Natural killer cell (primary cell): Measurements from ENCODE around the gene OXCT2. TPM values are rescaled to one million over a fixed set of nuclear protein-coding genes. Genes with fewer than 3 reads are reported as not detected.
"Not testable (repeated sequence)": the region's sequence is repeated elsewhere in the genome, so short reads cannot be mapped to it uniquely, and the experiment has no call there.

Experiments used
- ATAC-seq, 3 donors: fragments of 150-1000 bp in 2 of 3; fragments of 200-7000 bp in 1 of 3; cut with Tn5 transposase; 1 replicate in 1 of 3; 2 replicates in 2 of 3; pipeline ENCODE4 v1.10.0; 2021; ENCODE audit warnings: mild to moderate bottlenecking in 2 of 3, moderate library complexity in 2 of 3
- DNase-seq, 2 donors: peaks; one replicate each; pipeline versions ENCODE4 v3.0.0 to v3.0.0-alpha.2; 2013 to 2021; ENCODE audit warnings: mixed read lengths in 1 of 2
- H3K27ac ChIP-seq: one replicate; pipeline ENCODE4 v1.5.1; 2013; ENCODE audit warnings: mild to moderate bottlenecking, low read length
- H3K27me3 ChIP-seq: one replicate; pipeline ENCODE4 v1.6.1; 2013; ENCODE audit warnings: low read length; ENCODE audit not compliant: control insufficient read depth, insufficient read depth
- H3K36me3 ChIP-seq: one replicate; pipeline ENCODE4 v1.6.1; 2013; ENCODE audit warnings: low read length; ENCODE audit not compliant: control insufficient read depth, insufficient read depth
- H3K4me1 ChIP-seq: one replicate; pipeline ENCODE4 v1.6.1; 2013; ENCODE audit warnings: low read length; ENCODE audit not compliant: control insufficient read depth, insufficient read depth
- H3K4me3 ChIP-seq: one replicate; pipeline ENCODE4 v1.5.1; 2013; ENCODE audit warnings: low read length
- H3K9me3 ChIP-seq: one replicate; pipeline ENCODE4 v1.6.1; 2013; ENCODE audit warnings: low read length; ENCODE audit not compliant: control insufficient read depth, insufficient read depth
- H3K27ac Mint-ChIP-seq, 2 donors: one replicate each; pipeline ENCODE4 v1.8.0; 2022; ENCODE audit warnings: mild to moderate bottlenecking in 2 of 2, mixed read lengths in 2 of 2, moderate library complexity in 1 of 2
- H3K27me3 Mint-ChIP-seq, 2 donors: one replicate each; pipeline ENCODE4 v1.8.0; 2022; ENCODE audit warnings: low read depth in 2 of 2, mixed read lengths in 2 of 2
- H3K36me3 Mint-ChIP-seq: one replicate; pipeline ENCODE4 v1.8.0; 2022; ENCODE audit warnings: mixed read lengths
- H3K4me1 Mint-ChIP-seq, 2 donors: one replicate each; pipeline ENCODE4 v1.8.0; 2022; ENCODE audit warnings: mixed read lengths in 2 of 2
- H3K4me3 Mint-ChIP-seq: one replicate; pipeline ENCODE4 v1.8.0; 2022; ENCODE audit warnings: mild to moderate bottlenecking, moderate library complexity, mixed read lengths
- H3K9me3 Mint-ChIP-seq, 2 donors: one replicate each; pipeline ENCODE4 v1.8.0; 2022; ENCODE audit warnings: mixed read lengths in 2 of 2
- WGBS: methylation state at CpG from one replicate; pipeline ENCODE4 v1.1.7; 2013; ENCODE audit warnings: missing lambda C conversion rate; ENCODE audit not compliant: insufficient coverage; 5-methylcytosine and 5-hydroxymethylcytosine counted together
- intact Hi-C: fragments of 100-400 bp; cut with micrococcal nuclease; formaldehyde crosslinking; loops from one replicate; pipeline ENCODE4 v1.14.2; 2022
- total RNA-seq, 4 donors: library from RNA; stranded (reverse); fragments of 120-200 nt in 1 of 4; gene quantifications; one replicate each; pipeline versions ENCODE4 v1.2.3 to v1.2.4, GENCODE V29; 2013 to 2022
- TF ChIP-seq, protein P1 (sequence below): fragments of 200-600 bp; IDR thresholded peaks from one replicate; pipeline ENCODE4 v1.8.0; 2022; ENCODE audit warnings: antibody characterized with exemption

OXCT2 gene
- total RNA-seq, 3 donors from 2014 or later (not counting 1 experiment from before 2014, with no cell fraction given) = 0.42 to 2.2 (median 1.9) TPM

DNA sequence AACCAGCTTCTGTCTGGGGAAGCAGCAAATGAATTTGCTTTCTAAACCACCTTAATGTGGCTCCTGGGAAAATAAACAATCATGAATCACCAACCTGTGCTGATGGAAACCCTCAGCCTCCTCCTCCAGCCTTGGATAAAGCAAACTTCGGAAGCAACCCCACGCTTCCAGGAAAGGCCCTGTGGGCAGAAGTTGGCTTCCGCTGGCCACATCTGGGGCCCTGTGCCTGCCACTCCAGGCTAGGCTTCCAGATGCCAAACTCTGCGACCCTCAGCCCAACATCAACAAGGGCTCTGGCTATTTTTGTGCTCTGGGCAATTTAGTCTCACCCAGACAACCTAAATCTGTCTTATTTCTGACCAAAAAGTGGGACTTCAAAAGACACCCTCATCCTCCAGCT, 6.2 kb upstream of the OXCT2 start:
- Histone ChIP-seq H3K4me1 (peaks cover 16% of the 10 kb centered on the region), H3K9me3 (no peaks in the 10 kb centered on the region), H3K27me3 (no peaks in the 10 kb centered on the region), H3K36me3 (no peaks in the 10 kb centered on the region), H3K27ac (no peak overlapping the region), H3K4me3 (no peak overlapping the region)
- ATAC-seq = no peak
- Mint-ChIP-seq H3K4me3 (no peak overlapping the region), H3K4me1 (peaks cover 5 to 18% of the 10 kb centered on the region in 2 donors), H3K9me3 (no peaks in the 10 kb centered on the region), H3K36me3 (no peaks in the 10 kb centered on the region), H3K27ac (no peak overlapping the region), H3K27me3 (no peaks in the 10 kb centered on the region)
- TF ChIP-seq, protein P1, sequence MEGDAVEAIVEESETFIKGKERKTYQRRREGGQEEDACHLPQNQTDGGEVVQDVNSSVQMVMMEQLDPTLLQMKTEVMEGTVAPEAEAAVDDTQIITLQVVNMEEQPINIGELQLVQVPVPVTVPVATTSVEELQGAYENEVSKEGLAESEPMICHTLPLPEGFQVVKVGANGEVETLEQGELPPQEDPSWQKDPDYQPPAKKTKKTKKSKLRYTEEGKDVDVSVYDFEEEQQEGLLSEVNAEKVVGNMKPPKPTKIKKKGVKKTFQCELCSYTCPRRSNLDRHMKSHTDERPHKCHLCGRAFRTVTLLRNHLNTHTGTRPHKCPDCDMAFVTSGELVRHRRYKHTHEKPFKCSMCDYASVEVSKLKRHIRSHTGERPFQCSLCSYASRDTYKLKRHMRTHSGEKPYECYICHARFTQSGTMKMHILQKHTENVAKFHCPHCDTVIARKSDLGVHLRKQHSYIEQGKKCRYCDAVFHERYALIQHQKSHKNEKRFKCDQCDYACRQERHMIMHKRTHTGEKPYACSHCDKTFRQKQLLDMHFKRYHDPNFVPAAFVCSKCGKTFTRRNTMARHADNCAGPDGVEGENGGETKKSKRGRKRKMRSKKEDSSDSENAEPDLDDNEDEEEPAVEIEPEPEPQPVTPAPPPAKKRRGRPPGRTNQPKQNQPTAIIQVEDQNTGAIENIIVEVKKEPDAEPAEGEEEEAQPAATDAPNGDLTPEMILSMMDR = no peak
- intact Hi-C loops = no loop called here
- DNase-seq = no peak
- WGBS = 91% methylated on average over 4 of the region's 4 CpGs

DNA sequence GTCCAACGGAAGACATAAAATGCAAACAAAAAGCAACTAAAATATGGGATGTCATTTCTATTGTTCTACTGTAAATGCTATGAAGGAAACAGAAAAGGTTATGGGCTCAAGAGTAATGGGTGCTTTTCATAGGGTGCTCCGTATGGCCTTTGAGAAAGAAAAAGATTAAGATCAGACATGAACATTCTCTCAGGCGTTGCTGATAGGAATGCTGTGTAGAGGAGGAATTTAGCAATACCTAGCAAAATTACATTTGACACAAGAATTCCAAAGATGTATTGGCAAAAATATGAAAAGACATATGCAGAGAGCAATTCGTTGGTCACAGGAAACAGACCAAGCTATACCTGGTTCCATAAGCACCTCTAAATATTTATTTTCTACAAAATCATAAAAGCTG, 5.7 kb upstream of the OXCT2 start:
- H3K4me3 Mint-ChIP-seq = no peak overlapping the region
- Histone ChIP-seq H3K4me1 (peaks cover 16% of the 10 kb centered on the region), H3K9me3 (no peaks in the 10 kb centered on the region), H3K27ac (no peak overlapping the region), H3K4me3 (no peak overlapping the region), H3K36me3 (no peaks in the 10 kb centered on the region), H3K27me3 (no peaks in the 10 kb centered on the region)
- H3K36me3 Mint-ChIP-seq = no peaks in the 10 kb centered on the region
- intact Hi-C loops = no loop called here
- no peak for DNase-seq
- peaks cover 5 to 18% of the 10 kb centered on the region in 2 donors for H3K4me1 Mint-ChIP-seq
- H3K9me3 Mint-ChIP-seq = no peaks in the 10 kb centered on the region
- no peak overlapping the region for H3K27ac Mint-ChIP-seq
- TF ChIP-seq, protein P1 = no peak
- ATAC-seq = no peak
- no peaks in the 10 kb centered on the region for H3K27me3 Mint-ChIP-seq
- 87% methylated on average over 3 of the region's 4 CpGs for WGBS

DNA sequence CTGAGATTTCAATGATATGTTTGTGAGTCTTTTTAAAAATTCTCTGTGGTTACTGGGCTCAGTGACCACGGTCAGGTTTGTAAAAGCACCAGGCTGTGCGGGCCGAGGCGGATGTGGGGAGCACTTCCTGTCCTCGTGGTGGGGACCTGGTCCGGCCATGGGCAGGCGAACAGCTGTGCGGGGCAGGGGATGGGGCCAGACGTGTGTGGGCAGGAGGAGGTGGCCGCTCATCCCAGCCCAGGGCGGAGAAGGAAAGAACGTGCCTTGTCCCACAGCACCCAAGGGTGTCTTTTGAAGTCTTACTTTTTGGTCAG, 5.2 kb upstream of the OXCT2 start:
- Mint-ChIP-seq H3K36me3 (no peaks in the 10 kb centered on the region), H3K27me3 (no peaks in the 10 kb centered on the region), H3K27ac (peak overlapping the region; percentile 67 to 73), H3K4me3 (peak overlapping the region; percentile 42), H3K4me1 (peaks cover 5 to 18% of the 10 kb centered on the region in 2 donors), H3K9me3 (no peaks in the 10 kb centered on the region)
- TF ChIP-seq, protein P1 = no peak
- H3K27me3 ChIP-seq = no peaks in the 10 kb centered on the region
- peak overlapping the region; percentile 25 for H3K27ac ChIP-seq
- 24% methylated on average over 11 of the region's 12 CpGs for WGBS
- ATAC-seq (peak; percentile 33 to 49 (median 38)), DNase-seq (no peak)
- peaks cover 16% of the 10 kb centered on the region for H3K4me1 ChIP-seq
- H3K9me3 ChIP-seq = no peaks in the 10 kb centered on the region
- no peaks in the 10 kb centered on the region for H3K36me3 ChIP-seq
- intact Hi-C loops = no loop called here
- H3K4me3 ChIP-seq = no peak overlapping the region

GRCh38 chr1:39775676-39776399, 4.7 kb upstream of the OXCT2 start:
- H3K27me3 ChIP-seq, H3K27ac ChIP-seq, H3K4me3 Mint-ChIP-seq, H3K27me3 Mint-ChIP-seq, H3K36me3 Mint-ChIP-seq, H3K4me3 ChIP-seq, H3K9me3 ChIP-seq, DNase-seq, H3K9me3 Mint-ChIP-seq, H3K36me3 ChIP-seq, intact Hi-C loops: not testable (repeated sequence)
- H3K4me1 ChIP-seq = peaks cover 16% of the 10 kb centered on the region
- peaks cover 5 to 18% of the 10 kb centered on the region in 2 donors for H3K4me1 Mint-ChIP-seq
- H3K27ac Mint-ChIP-seq = peak overlapping the region; percentile 67 to 73
- ATAC-seq = peak in 1 of 3 donors; percentile 19
- 44% methylated on average over 7 of the region's 20 CpGs for WGBS

DNA sequence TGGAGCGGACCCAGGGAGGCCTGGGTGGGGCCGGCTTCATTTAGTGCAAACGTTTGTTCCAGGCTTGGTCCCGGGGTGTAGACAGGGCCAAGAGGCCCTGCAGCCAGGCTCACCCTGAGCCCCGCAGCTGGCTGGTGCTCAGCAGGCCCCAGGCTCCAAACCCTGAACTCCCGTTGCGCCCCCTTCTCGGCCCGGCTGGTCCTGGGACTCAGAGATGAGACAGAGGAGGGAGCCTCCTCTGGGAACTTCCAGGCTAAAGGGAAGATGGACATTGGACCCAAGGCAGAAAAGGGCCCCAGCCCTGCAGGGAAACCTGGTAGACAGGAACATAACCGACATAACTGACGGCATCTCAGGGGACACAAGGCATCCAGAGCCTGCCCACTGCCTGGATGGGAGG, 4.0 kb upstream of the OXCT2 start:
- H3K27me3 Mint-ChIP-seq, H3K9me3 ChIP-seq, H3K4me3 Mint-ChIP-seq, H3K36me3 ChIP-seq, intact Hi-C loops, H3K27ac ChIP-seq, H3K36me3 Mint-ChIP-seq, H3K27ac Mint-ChIP-seq, DNase-seq, H3K4me3 ChIP-seq, H3K27me3 ChIP-seq, ATAC-seq, H3K9me3 Mint-ChIP-seq: not testable (repeated sequence)
- H3K4me1 ChIP-seq = peaks cover 16% of the 10 kb centered on the region
- H3K4me1 Mint-ChIP-seq = peaks cover 5 to 22% of the 10 kb centered on the region in 2 donors
- WGBS = 96% methylated on average over 11 of the region's 11 CpGs

GRCh38 chr1:39773369-39773979, 2.3 kb upstream of the OXCT2 start:
- H3K4me3 ChIP-seq, H3K27ac ChIP-seq, H3K36me3 ChIP-seq, H3K9me3 ChIP-seq, DNase-seq, H3K9me3 Mint-ChIP-seq, intact Hi-C loops, H3K36me3 Mint-ChIP-seq, H3K27me3 Mint-ChIP-seq, H3K4me3 Mint-ChIP-seq, H3K27me3 ChIP-seq, H3K27ac Mint-ChIP-seq: not testable (repeated sequence)
- H3K4me1 ChIP-seq = peaks cover 16% of the 10 kb centered on the region
- no CpG with 5 or more reads among the region's 23 CpGs for WGBS
- ATAC-seq = peak in 2 of 3 donors; percentile 28
- peaks cover 5 to 18% of the 10 kb centered on the region in 2 donors for H3K4me1 Mint-ChIP-seq
